Renal pelvis (tissue), 4 donors: ENCODE measurements around the gene MIEF2. TPM values are rescaled to one million over a fixed set of nuclear protein-coding genes. Genes with fewer than 3 reads are reported as not detected.
"Not testable (repeated sequence)": the region's sequence is repeated elsewhere in the genome, so short reads cannot be mapped to it uniquely, and the experiment has no call there.

Experiments
- DNase-seq: peaks from one replicate; pipeline ENCODE4 v3.0.0-alpha.2; 2013
- polyA plus RNA-seq, 3 donors: library from polyadenylated mRNA; unstranded; fragments of 120-200 nt; gene quantifications; one replicate each; pipeline ENCODE4 v1.2.1, GENCODE V29; 2013; ENCODE audit not compliant: insufficient read length in 3 of 3

The MIEF2 gene
- polyA plus RNA-seq, 3 donors = 17.2 to 21.7 (median 19.2) TPM

- no peak for DNase-seq
Measured at GRCh38 chr17:18278867-18279266, 18.4 kb downstream of the MIEF2 start.

GRCh38 chr17:18280249-18280648, 19.8 kb downstream of the MIEF2 start:
- no peak for DNase-seq

- no peak for DNase-seq
Measured at GRCh38 chr17:18280766-18281371, 20.4 kb downstream of the MIEF2 start.

- no peak for DNase-seq
Measured at GRCh38 chr17:18281788-18282187, 21.3 kb downstream of the MIEF2 start.

GRCh38 chr17:18285296-18285695, 24.8 kb downstream of the MIEF2 start:
- DNase-seq = no peak

- DNase-seq = no peak
Measured at GRCh38 chr17:18291718-18292540, 31.5 kb downstream of the MIEF2 start.

- not testable (repeated sequence) for DNase-seq
Measured at GRCh38 chr17:18298061-18298460, 37.6 kb downstream of the MIEF2 start.

- no peak for DNase-seq
Measured at GRCh38 chr17:18300725-18301480, 40.4 kb downstream of the MIEF2 start.

- DNase-seq = not testable (repeated sequence)
Measured at GRCh38 chr17:18303206-18303605, 42.7 kb downstream of the MIEF2 start.

GRCh38 chr17:18309202-18309601, 48.7 kb downstream of the MIEF2 start:
- no peak for DNase-seq

- DNase-seq = peak; percentile 15
Measured at GRCh38 chr17:18314059-18314730, 53.7 kb downstream of the MIEF2 start.

GRCh38 chr17:18314731-18315561, 54.5 kb downstream of the MIEF2 start, which contains the start of the genes SMCR8 and TOP3A:
Gene SMCR8, plus strand, starts transcription at chr17:18315293. Its CDS starts 497 bp downstream, at chr17:18315790.
Gene TOP3A, minus strand, starts transcription at chr17:18314994. Its CDS starts 216 bp downstream, at chr17:18314778.
- peak; percentile 98 for DNase-seq

GRCh38 chr17:18315562-18315922, 55.1 kb downstream of the MIEF2 start:
- no peak for DNase-seq

GRCh38 chr17:18315961-18316360, 55.5 kb downstream of the MIEF2 start:
- no peak for DNase-seq

Other genes with a start within 250 kb of the MIEF2 start
- 10 to 100 TPM; 26.8 to 34.5 (median 28.1) TPM for gene ATPAF2, start 221.5 kb upstream of the MIEF2 start, polyA plus RNA-seq
- 10 to 100 TPM; 12.6 to 14.0 (median 13.4) TPM for gene GID4, start 221.3 kb upstream of the MIEF2 start, polyA plus RNA-seq
- 10 to 100 TPM; 39.2 to 45.3 (median 41.5) TPM for gene DRG2, start 172.7 kb upstream of the MIEF2 start, polyA plus RNA-seq
- 1 to 10 TPM; 2.2 to 4.8 (median 3.3) TPM for gene MYO15A, start 151.9 kb upstream of the MIEF2 start, polyA plus RNA-seq
- 10 to 100 TPM; 70.6 to 74.7 (median 74.3) TPM for gene ALKBH5, start 76.8 kb upstream of the MIEF2 start, polyA plus RNA-seq
- gene LLGL1, start 35.0 kb upstream of the MIEF2 start, polyA plus RNA-seq = 10 to 100 TPM; 31.3 to 40.5 (median 39.5) TPM
- 100 to 1,000 TPM; 140 to 159 (median 142) TPM for gene FLII, start 1.9 kb upstream of the MIEF2 start, polyA plus RNA-seq
- 10 to 100 TPM; 42.9 to 58.2 (median 53.7) TPM for gene TOP3A, start 54.3 kb downstream of the MIEF2 start, polyA plus RNA-seq
- gene SMCR8, start 54.6 kb downstream of the MIEF2 start, polyA plus RNA-seq = 10 to 100 TPM; 15.2 to 19.1 (median 17.8) TPM
- 10 to 100 TPM; 56.0 to 66.7 (median 63.7) TPM for gene SHMT1, start 102.9 kb downstream of the MIEF2 start, polyA plus RNA-seq
- 1 to 10 TPM in 1 of 3 donors, under 1 TPM in 2; 0.67 to 1.2 (median 0.71) TPM for gene EVPLL, start 117.1 kb downstream of the MIEF2 start, polyA plus RNA-seq
- gene LGALS9C, start 216.1 kb downstream of the MIEF2 start, polyA plus RNA-seq = not detected